Activated naive CD4-positive, alpha-beta T cell treated with anti-CD3 and anti-CD28 coated beads, Interleukin-2, amount 50 U/mL, for 24 hours (primary cell): ENCODE measurements around the gene SUMO1.
"Not testable (repeated sequence)": the region's sequence is repeated elsewhere in the genome, so short reads cannot be mapped to it uniquely, and the experiment has no call there.

Source experiments
- H3K27ac Mint-ChIP-seq: one replicate; pipeline ENCODE4 v1.8.0; 2021; ENCODE audit warnings: mild to moderate bottlenecking, mixed read lengths
- H3K27me3 Mint-ChIP-seq: one replicate; pipeline ENCODE4 v1.8.0; 2021; ENCODE audit warnings: mixed read lengths
- H3K36me3 Mint-ChIP-seq: one replicate; pipeline ENCODE4 v1.8.0; 2021; ENCODE audit warnings: mixed read lengths
- H3K4me1 Mint-ChIP-seq: one replicate; pipeline ENCODE4 v1.8.0; 2021; ENCODE audit warnings: mixed read lengths
- H3K4me3 Mint-ChIP-seq: one replicate; pipeline ENCODE4 v1.8.0; 2021; ENCODE audit warnings: mild to moderate bottlenecking, mixed read lengths
- H3K9me3 Mint-ChIP-seq: one replicate; pipeline ENCODE4 v1.8.0; 2021; ENCODE audit warnings: mixed read lengths

The SUMO1 gene

GRCh38 chr2:202238234-202239197 is at the start of gene SUMO1:
Gene SUMO1, minus strand, starts transcription at chr2:202238597. Its CDS starts 146 bp downstream, at chr2:202238451.
- Mint-ChIP-seq H3K27me3 (no peaks in the 10 kb centered on the region), H3K9me3 (no peaks in the 10 kb centered on the region), H3K4me3 (peak within 1 kb of the TSS; percentile 96), H3K36me3 (no peaks in the 10 kb centered on the region), H3K4me1 (peaks cover 37% of the 10 kb centered on the region), H3K27ac (peak within 1 kb of the TSS; percentile 97)

- no peak overlapping the region for H3K4me3 Mint-ChIP-seq
- H3K27me3 Mint-ChIP-seq: no peaks in the 10 kb centered on the region
- H3K9me3 Mint-ChIP-seq: no peaks in the 10 kb centered on the region
- peaks cover 22% of the 10 kb centered on the region for H3K36me3 Mint-ChIP-seq
- peak overlapping the region; percentile 46 for H3K27ac Mint-ChIP-seq
- H3K4me1 Mint-ChIP-seq: peaks cover 5% of the 10 kb centered on the region
Observed at GRCh38 chr2:202286595-202286994, 48.2 kb upstream of the SUMO1 start.

GRCh38 chr2:202278944-202279343 is 40.5 kb upstream of the SUMO1 start:
- Mint-ChIP-seq H3K4me1 (peaks cover 31% of the 10 kb centered on the region), H3K27me3 (no peaks in the 10 kb centered on the region), H3K4me3 (peak overlapping the region; percentile 26), H3K27ac (peak overlapping the region; percentile 99), H3K9me3 (no peaks in the 10 kb centered on the region), H3K36me3 (peaks cover 24% of the 10 kb centered on the region)

- H3K4me3 Mint-ChIP-seq: peak overlapping the region; percentile 82
- peaks cover 24% of the 10 kb centered on the region for H3K36me3 Mint-ChIP-seq
- no peaks in the 10 kb centered on the region for H3K27me3 Mint-ChIP-seq
- H3K4me1 Mint-ChIP-seq: peaks cover 34% of the 10 kb centered on the region
- no peaks in the 10 kb centered on the region for H3K9me3 Mint-ChIP-seq
- H3K27ac Mint-ChIP-seq: peak overlapping the region; percentile 99
Observed at GRCh38 chr2:202278036-202278760, 39.8 kb upstream of the SUMO1 start.

GRCh38 chr2:202276078-202276720 is 37.8 kb upstream of the SUMO1 start:
- H3K4me1 Mint-ChIP-seq: peaks cover 43% of the 10 kb centered on the region
- peak overlapping the region; percentile 70 for H3K4me3 Mint-ChIP-seq
- not testable (repeated sequence) for H3K27me3 Mint-ChIP-seq, H3K9me3 Mint-ChIP-seq
- H3K36me3 Mint-ChIP-seq: peaks cover 17% of the 10 kb centered on the region
- peak overlapping the region; percentile 97 for H3K27ac Mint-ChIP-seq

- Mint-ChIP-seq H3K27me3 (no peaks in the 10 kb centered on the region), H3K27ac (peak overlapping the region; percentile 77), H3K4me1 (peaks cover 32% of the 10 kb centered on the region), H3K36me3 (peaks cover 10% of the 10 kb centered on the region), H3K9me3 (no peaks in the 10 kb centered on the region), H3K4me3 (peak overlapping the region; percentile 85)
Observed at GRCh38 chr2:202270487-202270886, 32.1 kb upstream of the SUMO1 start.

GRCh38 chr2:202269585-202269984 is 31.2 kb upstream of the SUMO1 start:
- H3K4me3 Mint-ChIP-seq: peak overlapping the region; percentile 85
- peak overlapping the region; percentile 4 for H3K27ac Mint-ChIP-seq
- peaks cover 10% of the 10 kb centered on the region for H3K36me3 Mint-ChIP-seq
- no peaks in the 10 kb centered on the region for H3K27me3 Mint-ChIP-seq
- peaks cover 29% of the 10 kb centered on the region for H3K4me1 Mint-ChIP-seq
- no peaks in the 10 kb centered on the region for H3K9me3 Mint-ChIP-seq

GRCh38 chr2:202267495-202267894 is 29.1 kb upstream of the SUMO1 start:
- Mint-ChIP-seq H3K36me3 (peaks cover 9% of the 10 kb centered on the region), H3K9me3 (no peaks in the 10 kb centered on the region), H3K4me3 (no peak overlapping the region), H3K27ac (peak overlapping the region; percentile 35), H3K27me3 (no peaks in the 10 kb centered on the region), H3K4me1 (peaks cover 27% of the 10 kb centered on the region)

GRCh38 chr2:202265467-202266277 is 27.3 kb upstream of the SUMO1 start, which contains the start of gene NOP58:
Gene NOP58, plus strand, starts transcription at chr2:202265763. Its CDS starts 179 bp downstream, at chr2:202265942.
- H3K36me3 Mint-ChIP-seq: peaks cover 9% of the 10 kb centered on the region
- peak within 1 kb of the TSS; percentile 58 for H3K4me3 Mint-ChIP-seq

GRCh38 chr2:202261531-202261930 is 23.1 kb upstream of the SUMO1 start:
- peaks cover 6% of the 10 kb centered on the region for H3K4me1 Mint-ChIP-seq
- H3K36me3 Mint-ChIP-seq: no peaks in the 10 kb centered on the region
- no peaks in the 10 kb centered on the region for H3K9me3 Mint-ChIP-seq
- no peaks in the 10 kb centered on the region for H3K27me3 Mint-ChIP-seq
- H3K27ac Mint-ChIP-seq: no peak overlapping the region
- H3K4me3 Mint-ChIP-seq: no peak overlapping the region

More at GRCh38 chr2:202265467-202266277, 27.3 kb upstream of the SUMO1 start, which contains the start of gene NOP58:
- H3K9me3 Mint-ChIP-seq: no peaks in the 10 kb centered on the region
- H3K27ac Mint-ChIP-seq: no peak within 1 kb of the TSS
- no peaks in the 10 kb centered on the region for H3K27me3 Mint-ChIP-seq
- peaks cover 19% of the 10 kb centered on the region for H3K4me1 Mint-ChIP-seq

- Mint-ChIP-seq H3K4me1 (no peaks in the 10 kb centered on the region), H3K27ac (no peak overlapping the region), H3K9me3 (no peaks in the 10 kb centered on the region), H3K36me3 (no peaks in the 10 kb centered on the region), H3K27me3 (peaks cover 2% of the 10 kb centered on the region), H3K4me3 (no peak overlapping the region)
Observed at GRCh38 chr2:202251494-202251893, 13.1 kb upstream of the SUMO1 start.

- Mint-ChIP-seq H3K36me3 (no peaks in the 10 kb centered on the region), H3K4me1 (no peaks in the 10 kb centered on the region), H3K27me3 (peaks cover 2% of the 10 kb centered on the region), H3K4me3 (no peak overlapping the region), H3K9me3 (no peaks in the 10 kb centered on the region), H3K27ac (no peak overlapping the region)
Observed at GRCh38 chr2:202249521-202250253, 11.3 kb upstream of the SUMO1 start.

- H3K36me3 Mint-ChIP-seq, H3K4me1 Mint-ChIP-seq, H3K9me3 Mint-ChIP-seq, H3K27me3 Mint-ChIP-seq, H3K4me3 Mint-ChIP-seq, H3K27ac Mint-ChIP-seq: not testable (repeated sequence)
Observed at GRCh38 chr2:202247710-202248109, 9.3 kb upstream of the SUMO1 start.

GRCh38 chr2:202237787-202238233 is 587 bp downstream of the SUMO1 start:
- peaks cover 44% of the 10 kb centered on the region for H3K4me1 Mint-ChIP-seq
- H3K4me3 Mint-ChIP-seq: peak overlapping the region; percentile 94
- no peaks in the 10 kb centered on the region for H3K36me3 Mint-ChIP-seq

More at GRCh38 chr2:202237787-202238233, 587 bp downstream of the SUMO1 start:
- H3K27ac Mint-ChIP-seq: peak overlapping the region; percentile 86
- no peaks in the 10 kb centered on the region for H3K9me3 Mint-ChIP-seq
- no peaks in the 10 kb centered on the region for H3K27me3 Mint-ChIP-seq
